GM12891 (cell line): ENCODE data around the gene FAM161B.
A peak's percentile ranks its signal among the peaks of the same experiment; 100 is the strongest.
"Not testable (repeated sequence)": the region's sequence is repeated elsewhere in the genome, so short reads cannot be mapped to it uniquely, and the experiment has no call there.

Experiments used
- DNase-seq: peaks from one replicate; pipeline ENCODE4 v3.0.0; 2011; ENCODE audit warnings: low spot score; ENCODE audit not compliant: insufficient read length
- FAIRE-seq: peaks from 2 replicates; lab custom pipeline; 2011; peaks lifted over from hg19 to GRCh38; lab: Jason Lieb, UNC
- PAX5 ChIP-seq: IDR thresholded peaks from 2 replicates; pipeline ENCODE4 v1.6.1; 2011; ENCODE audit warnings: low read length, moderate library complexity, mild to moderate bottlenecking; ENCODE audit not compliant: insufficient read depth, severe bottlenecking
- POLR2A ChIP-seq: IDR thresholded peaks from 2 replicates; pipeline ENCODE4 v1.6.1; 2011; ENCODE audit warnings: low read depth, low read length, control low read depth
- POLR2AphosphoS5 ChIP-seq: IDR thresholded peaks from 2 replicates; pipeline ENCODE4 v1.6.1; 2011; ENCODE audit warnings: low read depth, low read length, control low read depth
- POU2F2 ChIP-seq: IDR thresholded peaks from 2 replicates; pipeline ENCODE4 v1.6.1; 2011; ENCODE audit warnings: low read depth, mild to moderate bottlenecking, control low read depth, low read length, moderate library complexity
- SPI1 ChIP-seq: IDR thresholded peaks from 2 replicates; pipeline ENCODE4 v1.6.1; 2011; ENCODE audit warnings: low read depth, low read length, control low read depth
- TAF1 ChIP-seq: IDR thresholded peaks from 2 replicates; pipeline ENCODE4 v1.6.1; 2011; ENCODE audit warnings: low read depth, low read length, control low read depth

The FAM161B gene

DNA sequence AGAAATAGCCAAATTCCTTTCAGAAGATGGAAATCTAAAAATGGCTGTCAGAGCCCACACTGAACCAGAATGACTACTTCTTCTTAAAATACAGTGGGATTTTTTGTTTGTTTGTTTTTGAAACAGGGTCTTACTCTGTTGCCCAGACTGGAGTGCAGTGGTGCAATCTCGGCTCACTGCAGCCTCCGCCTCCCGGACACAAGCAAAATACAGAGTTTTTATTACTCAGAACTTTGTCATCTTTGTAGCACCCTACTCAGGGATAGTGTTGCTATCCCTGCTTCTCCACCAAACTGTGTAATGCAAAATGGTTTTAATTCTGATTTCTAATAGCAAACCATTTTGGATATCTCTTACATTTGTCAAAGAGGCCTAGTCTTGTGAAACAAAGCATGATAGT is 46.9 kb downstream of the FAM161B start:
- TF ChIP-seq POLR2A, result no peak
- TF ChIP-seq SPI1, result no peak
- no peak for TF ChIP-seq POLR2AphosphoS5
- no peak for TF ChIP-seq TAF1
- TF ChIP-seq POU2F2, result no peak
- no peak for TF ChIP-seq PAX5
- FAIRE-seq (no peak), DNase-seq (no peak)

- FAIRE-seq (no peak), DNase-seq (no peak)
- TF ChIP-seq POU2F2 (no peak), TAF1 (no peak), POLR2AphosphoS5 (no peak), SPI1 (no peak), POLR2A (no peak), PAX5 (no peak)
Observed at GRCh38 chr14:73896521-73896920, 53.4 kb downstream of the FAM161B start.

GRCh38 chr14:73895939-73896338 is 54.0 kb downstream of the FAM161B start:
- FAIRE-seq (no peak), DNase-seq (no peak)
- TF ChIP-seq TAF1, result no peak
- no peak for TF ChIP-seq SPI1
- no peak for TF ChIP-seq POLR2AphosphoS5

- not testable (repeated sequence) for FAIRE-seq, DNase-seq
Observed at GRCh38 chr14:73894180-73894687, 55.7 kb downstream of the FAM161B start.

- DNase-seq, result no peak
- TF ChIP-seq PAX5, result no peak
- no peak for TF ChIP-seq SPI1
- no peak for TF ChIP-seq TAF1
- TF ChIP-seq POLR2A, result no peak
- TF ChIP-seq POLR2AphosphoS5, result no peak
- no peak for FAIRE-seq
Observed at GRCh38 chr14:73889376-73889775, 60.5 kb downstream of the FAM161B start.

DNA sequence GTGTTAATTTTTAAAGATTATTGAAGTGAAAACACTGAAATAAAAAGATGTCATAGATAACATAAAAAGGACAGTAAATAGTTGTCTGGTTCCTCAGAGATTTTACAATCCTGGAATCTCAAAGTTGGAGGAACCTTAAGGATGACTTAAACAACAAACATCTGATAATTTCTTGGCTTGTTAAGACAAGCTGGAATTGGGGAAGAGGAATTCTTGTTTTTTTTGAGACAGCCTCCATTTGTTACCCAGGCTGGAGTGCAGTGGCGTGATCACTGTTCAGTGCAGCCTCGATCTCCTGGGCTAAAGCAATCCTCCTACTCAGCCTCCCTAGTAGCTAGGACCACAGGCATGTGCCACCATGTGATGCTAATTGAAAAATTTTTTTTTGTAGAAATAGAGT is 60.9 kb downstream of the FAM161B start:
- TF ChIP-seq POU2F2 (no peak), PAX5 (no peak), TAF1 (no peak), POLR2AphosphoS5 (no peak), SPI1 (no peak), POLR2A (no peak)
- no peak for FAIRE-seq
- no peak for DNase-seq

DNA sequence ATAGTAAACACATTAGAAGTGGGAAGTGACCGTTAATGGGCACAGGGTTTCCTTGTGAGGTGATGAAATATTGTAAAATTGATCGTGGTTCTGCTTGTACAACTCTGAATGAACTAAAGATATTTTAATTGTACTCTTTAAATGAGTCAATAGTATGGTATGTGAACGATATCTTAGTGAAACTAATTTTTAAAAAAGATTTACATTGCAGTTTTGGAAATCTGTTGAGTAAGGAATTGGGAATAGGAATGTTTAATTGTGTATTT is 61.5 kb downstream of the FAM161B start:
- TF ChIP-seq PAX5 (no peak), SPI1 (no peak), POLR2A (no peak), POLR2AphosphoS5 (no peak), POU2F2 (no peak), TAF1 (no peak)
- FAIRE-seq, result no peak
- DNase-seq, result no peak

- FAIRE-seq (no peak), DNase-seq (no peak)
- TF ChIP-seq PAX5 (no peak), POLR2A (no peak), SPI1 (no peak), TAF1 (no peak), POU2F2 (no peak), POLR2AphosphoS5 (no peak)
Observed at GRCh38 chr14:73887694-73888459, 62.0 kb downstream of the FAM161B start.

- DNase-seq (no peak), FAIRE-seq (no peak)
- no peak for TF ChIP-seq SPI1
Observed at GRCh38 chr14:73887318-73887616, 62.6 kb downstream of the FAM161B start.

DNA sequence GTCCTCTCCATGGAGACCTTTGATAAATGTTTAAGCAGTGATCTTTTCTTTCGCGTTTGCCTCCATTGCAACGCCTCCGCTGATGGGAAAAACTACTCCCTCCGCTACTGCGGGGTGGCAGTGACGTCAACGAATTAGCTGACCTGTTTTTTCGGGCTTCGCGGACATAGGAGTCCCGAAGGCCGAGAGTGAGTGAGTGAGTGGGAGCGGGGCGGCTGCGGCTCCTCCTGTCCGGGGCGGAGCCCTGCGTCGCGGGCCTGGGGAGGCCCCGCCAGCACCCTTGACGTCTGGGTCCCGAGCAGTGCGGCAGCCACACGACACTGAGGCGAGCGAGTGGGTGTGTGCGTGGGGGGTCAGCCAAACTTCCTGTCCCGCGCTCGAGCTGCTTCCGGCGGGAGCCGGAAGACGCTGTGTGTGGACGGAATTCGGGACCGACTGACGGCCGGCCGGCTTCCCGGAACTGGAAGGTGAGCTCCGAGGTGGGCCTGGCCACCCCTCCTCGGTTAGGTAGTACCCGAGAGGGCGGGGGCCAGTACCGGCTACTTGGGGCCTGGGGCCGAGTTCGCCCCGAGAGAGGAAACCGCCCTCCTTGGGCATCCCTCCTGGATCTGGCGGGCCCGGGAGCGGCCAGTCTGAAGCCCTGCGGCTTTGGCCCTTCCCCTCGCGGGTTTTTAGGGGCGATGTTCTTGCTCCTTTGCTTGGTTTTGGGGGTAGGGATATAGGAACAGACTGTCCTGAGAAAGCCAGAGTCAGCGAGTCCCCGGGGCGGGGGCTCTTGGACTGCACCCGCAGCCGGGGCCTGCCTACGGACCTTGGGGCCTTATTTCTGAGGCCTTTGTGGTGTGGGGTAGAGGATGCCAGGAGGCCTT is 63.2 kb downstream of the FAM161B start, which contains the start of gene ZNF410:
Gene ZNF410, plus strand, starts transcription at position 411 of the 869 bp plus-strand sequence. CDS start 5,317 bp downstream, outside the sequence.
- TF ChIP-seq POLR2A (peak; percentile 54), POU2F2 (no peak), POLR2AphosphoS5 (peak; percentile 75), SPI1 (no peak), PAX5 (no peak), TAF1 (peak; percentile 37; the same call in 1 of the 2 replicates)
- FAIRE-seq (peak; percentile 96), DNase-seq (peak; percentile 79)
